SK-N-SH (cell line): ENCODE results near the gene DCD.

Experiments
- CTCF ChIP-seq: fragments of 200-600 bp; sonication (generic); IDR thresholded peaks from 2 replicates; pipeline ENCODE4 v1.6.1; 2017; ENCODE audit warnings: antibody characterized with exemption, mild to moderate bottlenecking, moderate library complexity
- EZH2phosphoT487 ChIP-seq: fragments of 200-600 bp; sonication (generic); IDR thresholded peaks from 2 replicates; pipeline ENCODE4 v1.6.1; 2017; ENCODE audit warnings: low read depth, mixed run types, mild to moderate bottlenecking, antibody characterized with exemption, moderate library complexity, borderline replicate concordance
- JUND ChIP-seq: IDR thresholded peaks from 2 replicates; pipeline ENCODE4 v1.4.0; 2012
- MXI1 ChIP-seq: IDR thresholded peaks from 2 replicates; pipeline ENCODE4 v1.6.1; 2012; ENCODE audit warnings: mild to moderate bottlenecking, low read depth, low read length, improper control_type of control experiment
- RFX5 ChIP-seq: IDR thresholded peaks from 2 replicates; pipeline ENCODE4 v1.6.1; 2012; ENCODE audit warnings: mild to moderate bottlenecking, improper control_type of control experiment, low read length
- TAF1 ChIP-seq: IDR thresholded peaks from 2 replicates; pipeline ENCODE4 v1.6.1; 2012; ENCODE audit warnings: low read depth, mild to moderate bottlenecking, low read length, moderate library complexity, borderline replicate concordance

- TF ChIP-seq TAF1, result no peak
- TF ChIP-seq CTCF, result no peak
- TF ChIP-seq RFX5, result no peak
- TF ChIP-seq EZH2phosphoT487, result no peak
- no peak for TF ChIP-seq JUND
- TF ChIP-seq MXI1, result no peak
Measured at GRCh38 chr12:54688309-54689033, 40.3 kb upstream of the DCD start.
